ENCODE data around the gene MAPKAP1.

MAPKAP1 gene

DNA sequence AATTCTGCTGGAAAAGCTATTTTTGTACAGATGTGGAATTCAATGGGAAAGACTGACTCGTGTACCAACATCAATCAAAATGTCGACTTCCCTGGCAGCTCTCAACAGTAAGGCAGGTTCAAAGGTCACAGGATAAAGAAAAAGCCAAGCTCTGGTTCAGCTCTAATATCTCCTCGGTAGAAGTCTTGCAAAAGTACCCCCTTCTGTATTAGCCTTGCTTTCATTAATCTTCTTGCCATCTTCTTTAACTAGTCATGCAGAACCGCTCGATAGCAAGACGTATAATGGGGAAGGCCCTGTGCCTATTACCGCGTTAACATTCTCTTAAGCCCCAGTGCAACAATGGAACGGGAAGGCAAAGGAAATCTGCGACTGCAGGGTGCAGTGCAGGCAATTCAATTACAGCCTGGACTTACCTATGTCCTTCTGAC, 244.1 kb downstream of the MAPKAP1 start:
- DNase-seq (ENCODE audit: low read depth): no peak
- no peak overlapping the region for H3K4me3 ChIP-seq (ENCODE audit: low read length)
- TF ChIP-seq, protein P1, sequence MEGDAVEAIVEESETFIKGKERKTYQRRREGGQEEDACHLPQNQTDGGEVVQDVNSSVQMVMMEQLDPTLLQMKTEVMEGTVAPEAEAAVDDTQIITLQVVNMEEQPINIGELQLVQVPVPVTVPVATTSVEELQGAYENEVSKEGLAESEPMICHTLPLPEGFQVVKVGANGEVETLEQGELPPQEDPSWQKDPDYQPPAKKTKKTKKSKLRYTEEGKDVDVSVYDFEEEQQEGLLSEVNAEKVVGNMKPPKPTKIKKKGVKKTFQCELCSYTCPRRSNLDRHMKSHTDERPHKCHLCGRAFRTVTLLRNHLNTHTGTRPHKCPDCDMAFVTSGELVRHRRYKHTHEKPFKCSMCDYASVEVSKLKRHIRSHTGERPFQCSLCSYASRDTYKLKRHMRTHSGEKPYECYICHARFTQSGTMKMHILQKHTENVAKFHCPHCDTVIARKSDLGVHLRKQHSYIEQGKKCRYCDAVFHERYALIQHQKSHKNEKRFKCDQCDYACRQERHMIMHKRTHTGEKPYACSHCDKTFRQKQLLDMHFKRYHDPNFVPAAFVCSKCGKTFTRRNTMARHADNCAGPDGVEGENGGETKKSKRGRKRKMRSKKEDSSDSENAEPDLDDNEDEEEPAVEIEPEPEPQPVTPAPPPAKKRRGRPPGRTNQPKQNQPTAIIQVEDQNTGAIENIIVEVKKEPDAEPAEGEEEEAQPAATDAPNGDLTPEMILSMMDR (IDR thresholded peaks at IDR 0.05; ENCODE audit: insufficient read depth, low read depth, low read length, missing control alignments): no peak

DNA sequence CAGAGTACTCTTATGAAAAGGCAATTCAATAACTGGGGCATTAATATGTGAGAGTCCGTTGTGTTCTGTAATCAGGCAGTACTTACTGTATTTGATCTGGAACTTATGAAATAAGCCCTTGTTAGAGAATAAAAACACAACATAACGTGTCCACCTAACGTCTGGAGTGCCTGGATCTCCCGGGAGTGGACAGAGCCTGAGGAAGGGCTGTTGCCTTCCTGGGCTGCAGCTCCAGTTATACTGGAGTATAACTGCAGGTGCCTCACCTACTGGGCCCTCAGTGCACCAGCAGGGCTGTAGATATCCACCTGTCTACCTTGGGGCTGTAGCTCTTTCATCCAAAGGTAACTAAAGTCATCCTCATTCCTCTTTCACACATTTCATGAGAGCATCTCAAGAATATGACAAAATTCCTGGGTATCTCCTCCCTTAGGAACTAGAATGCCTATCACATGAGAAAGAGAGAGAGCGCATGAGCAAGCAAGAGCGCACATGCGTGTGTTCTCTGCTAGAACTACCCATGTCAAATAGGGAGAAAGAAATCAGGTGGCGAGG, 245.3 kb downstream of the MAPKAP1 start:
- H3K4me3 ChIP-seq (ENCODE audit: low read length): no peak overlapping the region
- TF ChIP-seq, protein P1 (IDR thresholded peaks at IDR 0.05; ENCODE audit: insufficient read depth, low read depth, low read length, missing control alignments): no peak
- DNase-seq (ENCODE audit: low read depth): no peak

DNA sequence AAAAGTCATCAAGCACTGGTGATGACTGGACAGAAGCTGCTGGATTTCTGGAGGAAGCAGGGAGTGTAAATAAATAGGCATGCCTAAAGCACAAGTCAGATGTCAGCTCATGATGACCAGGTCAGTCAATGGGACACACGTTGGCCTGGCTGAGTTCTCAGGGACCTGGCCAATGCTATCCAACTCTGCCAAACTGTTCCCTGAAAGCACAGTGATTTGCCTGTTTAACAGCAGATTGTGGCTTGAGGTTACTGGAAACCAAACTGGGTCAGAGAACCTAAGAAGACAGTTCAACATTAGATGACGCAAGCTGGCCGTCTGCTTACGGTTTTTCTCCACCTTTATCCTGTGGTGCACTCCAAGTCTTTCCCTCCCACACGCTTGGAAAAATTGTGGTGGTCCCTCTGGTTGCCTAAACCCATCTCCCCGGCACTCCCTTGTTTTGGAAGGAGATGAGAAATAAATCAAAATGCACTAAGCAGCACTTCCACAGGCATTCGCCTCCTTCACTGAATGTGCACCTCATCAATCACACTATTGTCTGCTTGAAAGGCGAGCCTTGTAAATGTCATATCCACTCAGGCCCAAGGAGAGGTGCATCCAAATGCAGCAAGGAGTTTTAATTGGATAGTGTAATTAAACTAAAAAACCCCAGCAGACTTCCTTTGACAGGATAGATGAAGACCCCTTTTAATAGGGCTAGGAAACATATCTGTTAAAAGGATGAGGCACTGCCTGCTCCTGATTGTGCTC, 245.9 kb downstream of the MAPKAP1 start:
- H3K4me3 ChIP-seq (ENCODE audit: low read length): no peak overlapping the region
- no peak for DNase-seq (ENCODE audit: low read depth)
- TF ChIP-seq, protein P1 (IDR thresholded peaks at IDR 0.05; ENCODE audit: insufficient read depth, low read depth, low read length, missing control alignments): no peak

DNA sequence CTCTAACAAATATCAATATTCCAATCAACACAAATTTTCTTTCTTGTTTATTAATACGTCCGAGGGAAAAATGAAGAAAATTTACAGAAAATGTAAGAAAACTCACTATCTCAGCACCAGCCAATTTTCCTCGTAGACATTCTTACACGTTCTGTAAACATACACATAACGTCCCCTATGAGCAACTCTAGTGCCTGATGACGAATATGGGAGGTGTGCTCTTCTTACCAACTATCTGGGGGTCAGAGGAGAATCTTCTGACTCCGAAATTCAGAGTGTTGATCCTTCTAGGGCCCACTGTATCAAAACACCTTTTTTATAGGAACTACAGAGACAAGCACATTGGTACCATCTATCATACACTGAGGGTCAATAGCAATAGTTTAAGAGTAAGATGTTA, 246.7 kb downstream of the MAPKAP1 start:
- TF ChIP-seq, protein P1 (IDR thresholded peaks at IDR 0.05; ENCODE audit: insufficient read depth, low read depth, low read length, missing control alignments): no peak
- H3K4me3 ChIP-seq (ENCODE audit: low read length): no peak overlapping the region
- DNase-seq (ENCODE audit: low read depth): no peak

DNA sequence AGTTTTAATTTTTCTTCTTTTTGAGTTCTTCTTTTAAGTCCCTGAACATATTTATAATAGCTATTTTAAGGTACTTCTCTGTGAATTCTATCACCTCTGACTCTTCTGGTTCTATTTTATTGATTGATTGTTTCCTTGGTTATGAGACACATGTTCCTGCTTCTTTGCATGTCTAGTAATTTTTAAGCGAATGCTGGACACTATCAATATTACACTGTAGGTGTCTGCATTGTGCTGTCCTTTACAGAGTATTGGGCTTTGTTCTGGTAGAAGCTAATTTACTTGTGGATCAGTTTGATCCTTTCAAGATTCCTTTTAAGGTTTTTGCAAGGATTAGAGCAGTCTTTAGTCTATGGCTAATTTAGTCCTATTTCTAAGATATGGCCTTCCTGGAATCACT, 249.7 kb downstream of the MAPKAP1 start:
- TF ChIP-seq, protein P1 (IDR thresholded peaks at IDR 0.05; ENCODE audit: insufficient read depth, low read depth, low read length, missing control alignments): no peak
- no peak for DNase-seq (ENCODE audit: low read depth)
- H3K4me3 ChIP-seq (ENCODE audit: low read length): no peak overlapping the region

DNA sequence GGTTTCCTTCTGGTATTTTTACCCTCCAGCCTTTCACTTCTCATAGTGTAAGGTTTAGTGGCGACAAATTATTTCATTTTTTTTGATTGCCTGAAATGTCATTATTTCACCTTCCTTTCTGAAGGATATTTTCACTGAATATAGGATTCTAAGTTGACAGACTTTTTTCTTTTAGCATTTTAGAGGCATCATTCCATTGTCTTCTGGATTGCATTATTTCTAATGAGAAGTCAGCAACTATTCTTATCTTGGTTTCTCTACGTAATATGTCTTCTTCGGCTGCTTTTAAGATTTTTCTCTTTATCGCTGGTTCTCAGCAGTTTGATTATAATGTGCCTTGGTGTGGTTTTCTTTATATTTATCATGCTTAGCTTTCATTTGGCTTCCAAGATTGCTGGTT, 251.1 kb downstream of the MAPKAP1 start:
- no peak overlapping the region for H3K4me3 ChIP-seq (ENCODE audit: low read length)
- TF ChIP-seq, protein P1 (IDR thresholded peaks at IDR 0.05; ENCODE audit: insufficient read depth, low read depth, low read length, missing control alignments): no peak
- no peak for DNase-seq (ENCODE audit: low read depth)

DNA sequence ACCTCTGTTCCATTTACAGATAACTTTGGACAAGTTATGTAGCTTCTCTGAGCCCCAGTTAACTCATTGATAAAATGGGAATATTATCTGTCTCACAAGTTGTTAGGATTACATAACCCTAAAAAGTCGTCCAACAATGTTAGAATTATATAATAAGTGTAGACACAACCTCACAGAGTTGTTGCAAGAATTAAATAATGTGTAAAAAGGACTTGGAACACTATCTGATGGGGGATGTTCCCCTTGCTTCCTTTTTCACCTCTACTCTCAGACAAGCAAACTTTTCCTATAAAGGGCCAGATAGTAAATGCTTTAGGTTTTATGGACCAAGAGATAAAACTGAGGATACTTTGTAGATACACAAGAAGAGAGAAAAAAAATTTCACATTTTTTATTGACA, 251.9 kb downstream of the MAPKAP1 start:
- TF ChIP-seq, protein P1 (IDR thresholded peaks at IDR 0.05; ENCODE audit: insufficient read depth, low read depth, low read length, missing control alignments): no peak
- H3K4me3 ChIP-seq (ENCODE audit: low read length): no peak overlapping the region
- DNase-seq (ENCODE audit: low read depth): no peak
